Motor neuron (in vitro differentiated cells): ENCODE data around the gene HRG. TPM values are rescaled to one million over a fixed set of nuclear protein-coding genes. Genes with fewer than 3 reads are reported as not detected.

Experiments
- ATAC-seq, 8 experiments: fragments of 200-7000 bp; cut with Tn5 transposase; replicated peaks in 6 of 8; 2 replicates each; pipeline ENCODE4 v1.8.0; 2021; ENCODE audit warnings: mild to moderate bottlenecking in 8 of 8, moderate library complexity in 8 of 8
- H3K27ac ChIP-seq, 2 donors: fragments of 250-450 bp; sonication (Bioruptor Pico); 2 replicates each; pipeline ENCODE4 v1.9.0; 2021; ENCODE audit warnings: antibody characterized with exemption in 2 of 2, mild to moderate bottlenecking in 2 of 2, moderate library complexity in 1 of 2
- H3K4me1 ChIP-seq, 2 donors: fragments of 250-450 bp; sonication (Bioruptor Pico); replicated peaks in 1 of 2; 2 replicates each; pipeline ENCODE4 v1.6.1; 2021; ENCODE audit warnings: antibody characterized with exemption in 2 of 2, mild to moderate bottlenecking in 2 of 2, moderate library complexity in 1 of 2
- H3K4me3 ChIP-seq, 5 donors: fragments of 250-450 bp; sonication (Bioruptor Pico); 2 replicates each; pipeline ENCODE4 v1.9.0; 2021; ENCODE audit warnings: antibody characterized with exemption in 5 of 5, mild to moderate bottlenecking in 5 of 5, moderate library complexity in 4 of 5
- WGBS, 10 experiments: fragments of 450-650 bp; shearing (Covaris generic); methylation state at CpG; one replicate each; pipeline ENCODE4 v1.0.0; 2022; 5-methylcytosine and 5-hydroxymethylcytosine counted together
- in situ Hi-C, 9 experiments: fragments of 400-800 bp; cut with MboI; loops; one replicate each; pipeline ENCODE4 v1.15.0; 2021; ENCODE audit warnings: low sequenced_read_pairs in 9 of 9, low pct_unique_long_range_greater_than_20kb in 2 of 9; ENCODE audit not compliant: unreplicated experiment in 9 of 9
- total RNA-seq, 8 experiments: library from RNA; unstranded; fragments of 300-600 nt; gene quantifications; 2 replicates each; pipeline versions ENCODE4 v1.2.3 to v1.2.4, GENCODE V29; 2022

HRG gene
- total RNA-seq, 8 experiments from 2014 or later = 0.10 to 0.57 (median 0.27) TPM; not detected in 3

DNA sequence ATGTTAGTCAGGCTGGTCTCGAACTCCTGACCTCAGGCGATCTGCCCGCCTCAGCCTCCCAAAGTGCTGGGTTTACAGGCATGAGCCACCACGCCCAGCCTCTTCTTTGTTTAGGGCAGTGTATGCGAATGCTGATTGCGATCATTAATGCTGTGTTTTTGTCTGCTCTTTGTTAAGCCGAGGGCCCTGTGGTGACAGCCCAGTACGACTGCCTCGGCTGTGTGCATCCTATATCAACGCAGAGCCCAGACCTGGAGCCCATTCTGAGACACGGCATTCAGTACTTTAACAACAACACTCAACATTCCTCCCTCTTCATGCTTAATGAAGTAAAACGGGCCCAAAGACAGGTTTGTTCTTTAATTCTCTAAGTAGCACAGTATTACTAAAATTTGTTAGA is 59.1 kb downstream of the HRG start:
- Histone ChIP-seq H3K4me3 (no peak overlapping the region), H3K4me1 (no peaks in the 10 kb centered on the region), H3K27ac (no peak overlapping the region)
- in situ Hi-C loops = no loop called here
- WGBS, 10 experiments = 33 to 100% (median 71%) methylated on average over 1 to 7 of the region's 12 CpGs; no CpG with 5 or more reads in 1 of the 10 experiments
- ATAC-seq = no peak

Other genes with a start within 250 kb of the HRG start
- gene CRYGS, start 121.6 kb upstream of the HRG start, total RNA-seq = 1 to 10 TPM; 1.2 to 4.9 (median 2.9) TPM
- 10 to 100 TPM in 6 of 8 experiments, 1 to 10 TPM in 2; 8.4 to 16.6 (median 12.6) TPM for gene TBCCD1, start 98.7 kb upstream of the HRG start, total RNA-seq
- 10 to 100 TPM; 45.3 to 94.0 (median 72.5) TPM for gene DNAJB11, start 95.3 kb upstream of the HRG start, total RNA-seq
- gene AHSG, start 53.0 kb upstream of the HRG start, total RNA-seq = under 1 TPM in 4 of 8 experiments, not detected in 4; 0.11 to 0.81 (median 0.25) TPM
- gene FETUB, start 25.6 kb upstream of the HRG start, total RNA-seq = 1 to 10 TPM in 1 of 8 experiments, under 1 TPM in 2, not detected in 5; 0.14 to 1.1 (median 0.14) TPM
- gene KNG1, start 51.3 kb downstream of the HRG start, total RNA-seq = under 1 TPM in 5 of 8 experiments, not detected in 3; 0.04 to 0.24 (median 0.10) TPM
- 100 to 1,000 TPM; 454 to 797 (median 662) TPM for gene EIF4A2, start 117.6 kb downstream of the HRG start, total RNA-seq
- 10 to 100 TPM in 7 of 8 experiments, 1 to 10 TPM in 1; 8.7 to 69.0 (median 36.9) TPM for gene RFC4, start 140.5 kb downstream of the HRG start, total RNA-seq
- under 1 TPM in 2 of 8 experiments, not detected in 6; 0.15 to 0.28 TPM for gene ADIPOQ, start 176.7 kb downstream of the HRG start, total RNA-seq